Psoas muscle (tissue), 8 donors: ENCODE results near the gene OR1Q1. TPM values are rescaled to one million over a fixed set of nuclear protein-coding genes. Genes with fewer than 3 reads are reported as not detected.

Experiments
- ATAC-seq, 4 donors: fragments of 200-7000 bp; cut with Tn5 transposase; one replicate each; pipeline ENCODE4 v1.9.1; 2020; ENCODE audit warnings: moderate library complexity in 3 of 4, mild to moderate bottlenecking in 2 of 4
- DNase-seq, 2 donors: peaks; one replicate each; pipeline ENCODE4 v3.0.0-alpha.2; 2020
- H3K27ac ChIP-seq: fragments of 200-600 bp; one replicate; pipeline ENCODE4 v1.8.0; 2022
- H3K27me3 ChIP-seq, 3 donors: fragments of 200-600 bp in 1 of 3; one replicate each; pipeline versions ENCODE4 v1.6.1 to v1.8.0; 2013 to 2022; ENCODE audit warnings: low read length in 2 of 3, mild to moderate bottlenecking in 2 of 3, moderate library complexity in 1 of 3; ENCODE audit not compliant: insufficient read depth in 3 of 3
- H3K36me3 ChIP-seq, 2 donors: fragments of 200-600 bp in 1 of 2; one replicate each; pipeline versions ENCODE4 v1.6.1 to v1.8.0; 2013 to 2022; ENCODE audit warnings: low read depth in 1 of 2, mild to moderate bottlenecking in 1 of 2, moderate library complexity in 1 of 2; ENCODE audit not compliant: insufficient read depth in 1 of 2
- H3K4me1 ChIP-seq: fragments of 200-600 bp; one replicate; pipeline ENCODE4 v1.8.0; 2022
- H3K4me3 ChIP-seq: fragments of 200-600 bp; one replicate; pipeline ENCODE4 v1.8.0; 2022; ENCODE audit warnings: mild to moderate bottlenecking
- H3K9me3 ChIP-seq: fragments of 200-600 bp; one replicate; pipeline ENCODE4 v1.8.0; 2022
- CTCF ChIP-seq: fragments of 200-600 bp; IDR thresholded peaks from one replicate; pipeline ENCODE4 v1.8.0; 2022; ENCODE audit warnings: antibody characterized with exemption
- WGBS, 3 donors: extraction: QIAGEN DNeasy Blood & Tissue Kit; methylation state at CpG; one replicate each; pipeline versions ENCODE4 v1.1.6 to v1.1.7; 2013; 5-methylcytosine and 5-hydroxymethylcytosine counted together
- intact Hi-C, 2 donors: fragments of 100-400 bp; cut with DNase I; formaldehyde crosslinking; loops; one replicate each; pipeline versions ENCODE4 v1.11.0 to v1.14.2; 2022
- polyA plus RNA-seq, 3 donors: library from polyadenylated mRNA; stranded (reverse); fragments of 200-250 nt; gene quantifications; one replicate each; pipeline ENCODE4 v1.2.3, GENCODE V29; 2013
- total RNA-seq, 4 donors: library from RNA; stranded (reverse); fragmentation: NEBNext Ultra II Directional in 2 of 4; extraction: Animal tissue kit (Norgen Biotek cat#: 25700) in 2 of 4; gene quantifications; one replicate each; pipeline versions ENCODE4 v1.2.1 to v1.2.4, GENCODE V29; 2021 to 2023
- donor health status: healthy with polysubstance abuse.
- donor health status: DM: no; HTN: no; CAD: no; lungs with moderate emphysema.
- donor health status: Bipolar disorder and iron deficiency.
- donor health status: healthy.
- donor health status: DM: yes; HTN: yes; CAD: no.
- donor health status: DM: no; HTN: no; CAD: no.
- donor health status: DM: no; HTN: no; CAD: no.
- donor health status: DM: yes; HTN: yes; CAD: no.

The OR1Q1 gene
- total and polyA plus RNA-seq, 7 donors: not detected

GRCh38 chr9:122656378-122656777, 41.8 kb downstream of the OR1Q1 start:
- no peak overlapping the region for H3K27ac ChIP-seq
- no peak for ATAC-seq

GRCh38 chr9:122657527-122657926, 43.0 kb downstream of the OR1Q1 start, which contains the start of gene OR1B1:
TSS of gene OR1B1 (minus strand) at chr9:122657627.
- DNase-seq: no peak
- intact Hi-C loops: no loop called here
- H3K27ac ChIP-seq: no peak within 1 kb of the TSS
- H3K4me3 ChIP-seq: no peak within 1 kb of the TSS
- no peaks in the 10 kb centered on the region for H3K27me3 ChIP-seq
- no peaks in the 10 kb centered on the region for H3K9me3 ChIP-seq
- ATAC-seq: no peak
- no peaks in the 10 kb centered on the region for H3K36me3 ChIP-seq
- WGBS, 3 donors: 87 to 97% (median 94%) methylated on average over 3 of the region's 3 CpGs
- no peaks in the 10 kb centered on the region for H3K4me1 ChIP-seq
- no peak for TF ChIP-seq CTCF

More at GRCh38 chr9:122656378-122656777, 41.8 kb downstream of the OR1Q1 start:
- no peaks in the 10 kb centered on the region for H3K27me3 ChIP-seq
- H3K4me3 ChIP-seq: no peak overlapping the region
- intact Hi-C loops: no loop called here
- H3K36me3 ChIP-seq: no peaks in the 10 kb centered on the region
- no peak for TF ChIP-seq CTCF
- WGBS, 3 donors: 3 to 7% (median 7%) methylated on average over 1 of the region's 1 CpG
- no peak for DNase-seq
- no peaks in the 10 kb centered on the region for H3K9me3 ChIP-seq
- H3K4me1 ChIP-seq: no peaks in the 10 kb centered on the region

GRCh38 chr9:122661416-122661815, 46.9 kb downstream of the OR1Q1 start, which contains the start of gene OR1L1:
TSS of gene OR1L1 (plus strand) at chr9:122661716. CDS start at chr9:122661716, 0 bp downstream.
- no peak for TF ChIP-seq CTCF
- H3K36me3 ChIP-seq: no peaks in the 10 kb centered on the region
- ATAC-seq: no peak
- no peak within 1 kb of the TSS for H3K27ac ChIP-seq
- WGBS, 3 donors: 48 to 81% (median 67%) methylated on average over 2 of the region's 2 CpGs
- intact Hi-C loops: no loop called here
- no peaks in the 10 kb centered on the region for H3K9me3 ChIP-seq
- H3K4me1 ChIP-seq: no peaks in the 10 kb centered on the region
- no peak within 1 kb of the TSS for H3K4me3 ChIP-seq
- no peaks in the 10 kb centered on the region for H3K27me3 ChIP-seq
- no peak for DNase-seq

Other genes with a start within 250 kb of the OR1Q1 start
- 1 to 10 TPM in 3 of 4 donors, under 1 TPM in 1; 0.78 to 3.8 (median 1.8) TPM for gene PTGS1, start 243.7 kb upstream of the OR1Q1 start, total RNA-seq
- gene PTGS1, start 243.7 kb upstream of the OR1Q1 start, polyA plus RNA-seq: 1 to 10 TPM in 1 of 3 donors, under 1 TPM in 2; 0.56 to 5.6 (median 0.62) TPM
- gene OR1J1, start 136.8 kb upstream of the OR1Q1 start, total RNA-seq: not detected
- not detected for gene OR1J1, start 136.8 kb upstream of the OR1Q1 start, polyA plus RNA-seq
- gene OR1J2, start 103.9 kb upstream of the OR1Q1 start, total RNA-seq: not detected
- gene OR1J2, start 103.9 kb upstream of the OR1Q1 start, polyA plus RNA-seq: not detected
- gene OR1J4, start 95.6 kb upstream of the OR1Q1 start, total RNA-seq: not detected
- gene OR1J4, start 95.6 kb upstream of the OR1Q1 start, polyA plus RNA-seq: not detected
- gene OR1N1, start 87.4 kb upstream of the OR1Q1 start, total RNA-seq: not detected
- not detected for gene OR1N1, start 87.4 kb upstream of the OR1Q1 start, polyA plus RNA-seq
- gene OR1N2, start 61.6 kb upstream of the OR1Q1 start, total RNA-seq: not detected
- not detected for gene OR1N2, start 61.6 kb upstream of the OR1Q1 start, polyA plus RNA-seq
- gene OR1L8, start 31.4 kb upstream of the OR1Q1 start, total RNA-seq: not detected
- not detected for gene OR1L8, start 31.4 kb upstream of the OR1Q1 start, polyA plus RNA-seq
- not detected for gene OR1B1, start 42.9 kb downstream of the OR1Q1 start, total RNA-seq
- gene OR1B1, start 42.9 kb downstream of the OR1Q1 start, polyA plus RNA-seq: not detected
- not detected for gene OR1L1, start 47.0 kb downstream of the OR1Q1 start, total RNA-seq
- not detected for gene OR1L1, start 47.0 kb downstream of the OR1Q1 start, polyA plus RNA-seq
- gene OR1L3, start 60.4 kb downstream of the OR1Q1 start, total RNA-seq: not detected
- gene OR1L3, start 60.4 kb downstream of the OR1Q1 start, polyA plus RNA-seq: not detected
- gene OR1L4, start 109.3 kb downstream of the OR1Q1 start, total RNA-seq: not detected
- not detected for gene OR1L4, start 109.3 kb downstream of the OR1Q1 start, polyA plus RNA-seq
- gene OR1L6, start 127.6 kb downstream of the OR1Q1 start, total RNA-seq: not detected
- gene OR1L6, start 127.6 kb downstream of the OR1Q1 start, polyA plus RNA-seq: not detected
- gene OR5C1, start 174.2 kb downstream of the OR1Q1 start, total RNA-seq: not detected
- not detected for gene OR5C1, start 174.2 kb downstream of the OR1Q1 start, polyA plus RNA-seq
- gene OR1K1, start 185.4 kb downstream of the OR1Q1 start, total RNA-seq: not detected
- not detected for gene OR1K1, start 185.4 kb downstream of the OR1Q1 start, polyA plus RNA-seq
- gene PDCL, start 213.8 kb downstream of the OR1Q1 start, total RNA-seq: 1 to 10 TPM; 4.1 to 5.7 (median 4.5) TPM
- 1 to 10 TPM; 3.8 to 5.1 (median 4.7) TPM for gene PDCL, start 213.8 kb downstream of the OR1Q1 start, polyA plus RNA-seq